Body of pancreas (tissue), 4 donors: Measurements from ENCODE around the gene IL22RA1. TPM values are rescaled to one million over a fixed set of nuclear protein-coding genes. Genes with fewer than 3 reads are reported as not detected.

ENCODE experiments used
- ATAC-seq: fragments of 150-250 bp; one replicate; pipeline ENCODE4 v1.9.1; 2016
- DNase-seq, 4 donors: peaks; one replicate each; pipeline ENCODE4 v3.0.0-alpha.2; 2019
- H3K27ac ChIP-seq, 4 donors: fragments of 200-600 bp; sonication (generic); 1 replicate in 3 of 4; 2 replicates in 1 of 4; pipeline versions ENCODE4 v1.5.1 to v1.6.1; 2016 to 2019; ENCODE audit warnings: mild to moderate bottlenecking in 1 of 4, mixed read lengths in 1 of 4, moderate library complexity in 1 of 4
- H3K27me3 ChIP-seq, 2 donors: fragments of 200-600 bp; sonication (generic); one replicate each; pipeline ENCODE4 v1.6.0; 2016; ENCODE audit warnings: mild to moderate bottlenecking in 1 of 2
- H3K36me3 ChIP-seq, 2 donors: fragments of 200-600 bp; sonication (generic); replicated peaks in 1 of 2; 2 replicates each; pipeline ENCODE4 v1.5.1; 2016; ENCODE audit warnings: low read depth in 2 of 2; ENCODE audit not compliant: insufficient read depth in 1 of 2
- H3K4me1 ChIP-seq: fragments of 200-600 bp; sonication (generic); one replicate; pipeline ENCODE4 v1.6.0; 2016
- H3K4me3 ChIP-seq, 2 donors: fragments of 200-600 bp; sonication (generic); 1 replicate in 1 of 2; 2 replicates in 1 of 2; pipeline ENCODE4 v1.5.1; 2016 to 2019
- H3K9me3 ChIP-seq, 3 donors: fragments of 200-600 bp; sonication (generic); 1 replicate in 2 of 3; 2 replicates in 1 of 3; pipeline ENCODE4 v1.5.1; 2016
- POLR2A ChIP-seq, 3 donors: fragments of 450-650 bp; IDR thresholded peaks; one replicate each; pipeline ENCODE4 v1.6.1; 2016; ENCODE audit warnings: antibody characterized with exemption in 3 of 3, mild to moderate bottlenecking in 2 of 3
- WGBS, 2 donors: methylation state at CpG; one replicate each; pipeline ENCODE4 v1.1.5; 2017; 5-methylcytosine and 5-hydroxymethylcytosine counted together
- intact Hi-C: fragments of 100-400 bp; cut with DNase I; formaldehyde crosslinking; loops from one replicate; pipeline ENCODE4 v1.15.1; 2023
- total RNA-seq, 2 donors: library from RNA; depleted of rRNA; stranded (reverse); fragments of >200 nt; gene quantifications; one replicate each; pipeline ENCODE4 v1.1.0, GENCODE V29; 2016
- TF ChIP-seq, protein P1 (sequence below), 7 experiments: fragments of 450-650 bp in 4 of 7; fragments of 200-600 bp in 3 of 7; sonication (generic) in 3 of 7; IDR thresholded peaks; one replicate each; pipeline ENCODE4 v1.5.1; 2016 to 2019; ENCODE audit warnings: antibody characterized with exemption in 7 of 7

Gene IL22RA1
- total RNA-seq, 2 donors from 2014 or later: 49.1 to 133 TPM

DNA sequence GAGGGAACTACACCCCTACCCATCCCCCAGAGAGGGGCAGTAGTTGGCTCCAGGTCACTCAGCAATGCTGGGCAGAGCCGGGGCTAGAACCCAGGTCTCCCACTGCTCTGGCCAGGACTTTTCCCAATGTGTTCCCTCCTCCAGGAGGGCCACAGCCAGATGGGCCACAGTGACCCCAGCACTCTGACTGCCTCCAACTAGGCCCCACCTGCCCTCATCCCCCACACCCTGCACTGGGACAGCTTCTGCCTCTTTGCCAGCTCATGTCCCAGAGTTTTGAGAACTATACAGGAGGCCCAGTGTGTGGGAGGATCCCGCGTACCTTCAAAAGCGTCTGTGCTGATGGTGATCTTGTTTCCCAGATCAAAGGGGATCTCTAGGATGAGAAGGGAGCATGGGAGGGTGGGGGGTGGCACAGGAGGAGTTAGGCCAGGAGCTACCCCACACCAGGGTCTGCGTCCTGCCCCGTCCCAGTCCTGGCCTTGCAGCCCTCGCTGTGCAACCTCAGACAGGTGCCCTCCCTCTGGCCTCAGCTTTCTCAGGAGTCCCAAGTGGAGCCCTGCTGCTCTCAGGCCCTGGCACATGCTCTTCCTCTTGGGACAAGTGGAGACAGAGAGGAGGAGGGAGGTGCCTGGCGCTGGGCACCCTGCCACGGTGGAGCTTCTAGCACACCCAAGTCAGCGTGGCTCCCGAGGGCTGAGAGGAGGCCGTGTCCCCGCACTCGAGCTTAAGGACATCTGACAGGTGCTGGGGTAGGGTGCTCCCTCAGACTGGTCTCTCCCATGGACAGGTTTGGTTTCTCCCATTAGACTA, 53.0 kb downstream of the IL22RA1 start:
- Histone ChIP-seq H3K36me3 (no peaks in the 10 kb centered on the region), H3K4me3 (no peak overlapping the region), H3K4me1 (peaks cover 5% of the 10 kb centered on the region), H3K9me3 (no peaks in the 10 kb centered on the region), H3K27ac (no peak overlapping the region), H3K27me3 (no peaks in the 10 kb centered on the region)
- 81 to 85% methylated on average over 6 to 14 of the region's 14 CpGs for WGBS, 2 donors
- no peak for ATAC-seq
- DNase-seq: no peak
- intact Hi-C loops: no loop called here
- TF ChIP-seq POLR2A (IDR thresholded peaks at IDR 0.05): no peak
- TF ChIP-seq, protein P1, sequence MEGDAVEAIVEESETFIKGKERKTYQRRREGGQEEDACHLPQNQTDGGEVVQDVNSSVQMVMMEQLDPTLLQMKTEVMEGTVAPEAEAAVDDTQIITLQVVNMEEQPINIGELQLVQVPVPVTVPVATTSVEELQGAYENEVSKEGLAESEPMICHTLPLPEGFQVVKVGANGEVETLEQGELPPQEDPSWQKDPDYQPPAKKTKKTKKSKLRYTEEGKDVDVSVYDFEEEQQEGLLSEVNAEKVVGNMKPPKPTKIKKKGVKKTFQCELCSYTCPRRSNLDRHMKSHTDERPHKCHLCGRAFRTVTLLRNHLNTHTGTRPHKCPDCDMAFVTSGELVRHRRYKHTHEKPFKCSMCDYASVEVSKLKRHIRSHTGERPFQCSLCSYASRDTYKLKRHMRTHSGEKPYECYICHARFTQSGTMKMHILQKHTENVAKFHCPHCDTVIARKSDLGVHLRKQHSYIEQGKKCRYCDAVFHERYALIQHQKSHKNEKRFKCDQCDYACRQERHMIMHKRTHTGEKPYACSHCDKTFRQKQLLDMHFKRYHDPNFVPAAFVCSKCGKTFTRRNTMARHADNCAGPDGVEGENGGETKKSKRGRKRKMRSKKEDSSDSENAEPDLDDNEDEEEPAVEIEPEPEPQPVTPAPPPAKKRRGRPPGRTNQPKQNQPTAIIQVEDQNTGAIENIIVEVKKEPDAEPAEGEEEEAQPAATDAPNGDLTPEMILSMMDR (IDR thresholded peaks at IDR 0.05): no peak

DNA sequence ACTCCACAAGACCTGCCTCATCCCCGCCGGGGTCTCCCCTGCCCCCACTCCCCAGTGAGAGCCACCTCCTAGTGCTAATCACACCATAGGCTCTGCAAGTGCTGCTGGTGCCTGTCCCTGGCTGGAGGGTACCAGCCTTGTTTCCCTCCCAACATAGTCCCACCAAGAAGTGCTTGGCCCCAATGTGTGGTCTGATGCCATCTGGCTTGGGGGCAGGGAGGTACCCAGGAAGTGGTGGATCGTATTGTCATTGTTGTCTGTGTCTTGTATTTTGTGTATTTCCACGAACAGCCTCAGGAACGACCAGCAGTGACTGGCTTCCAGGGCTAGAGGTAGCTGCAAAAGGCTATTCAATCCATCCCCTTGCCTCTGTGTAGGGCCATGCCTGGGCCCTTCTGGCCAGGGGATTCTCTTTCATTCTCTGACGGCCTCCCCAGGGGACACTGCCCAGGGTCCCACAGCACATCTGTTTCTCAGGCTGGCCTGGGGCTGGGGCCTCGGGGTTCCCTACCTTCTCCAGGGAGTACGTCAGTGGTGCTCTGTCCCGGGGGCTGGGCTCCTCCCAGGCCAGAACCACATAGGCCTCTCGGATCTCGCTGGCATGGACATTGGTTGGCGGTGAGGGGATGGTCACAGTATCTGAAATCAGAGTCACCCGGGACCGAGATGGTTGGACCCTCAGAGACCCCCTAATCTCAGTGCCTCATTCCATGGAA, 53.8 kb downstream of the IL22RA1 start:
- intact Hi-C loops: no loop called here

DNA sequence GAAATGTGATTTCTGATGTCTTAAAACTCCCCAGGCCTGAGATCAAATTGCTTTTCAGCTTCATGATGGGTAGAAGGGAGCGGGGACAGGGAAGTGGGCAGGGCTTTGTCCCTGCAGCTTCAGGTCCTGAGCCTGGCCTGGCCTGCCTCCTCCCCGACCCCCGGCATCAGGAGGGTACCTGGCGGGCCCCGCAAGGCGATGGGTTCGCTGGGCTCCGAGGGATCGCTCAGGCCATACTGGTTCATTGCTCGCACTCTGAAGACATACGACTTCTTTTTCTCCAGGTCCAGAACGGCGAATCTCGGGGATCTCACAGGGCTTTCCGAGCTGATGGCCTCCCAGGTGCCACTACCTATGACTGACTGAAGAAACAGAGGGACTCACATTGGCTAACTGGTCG, 56.5 kb downstream of the IL22RA1 start:
- Histone ChIP-seq H3K27me3 (no peaks in the 10 kb centered on the region), H3K36me3 (no peaks in the 10 kb centered on the region), H3K4me3 (no peak overlapping the region), H3K27ac (no peak overlapping the region), H3K4me1 (peaks cover 8% of the 10 kb centered on the region), H3K9me3 (no peaks in the 10 kb centered on the region)
- intact Hi-C loops: no loop called here
- 74 to 92% methylated on average over 15 to 16 of the region's 16 CpGs for WGBS, 2 donors
- TF ChIP-seq POLR2A (IDR thresholded peaks at IDR 0.05): no peak
- TF ChIP-seq, protein P1 (IDR thresholded peaks at IDR 0.05): no peak
- ATAC-seq (no peak), DNase-seq (no peak)

More for the DNA sequence above, 53.8 kb downstream of the IL22RA1 start:
- no peaks in the 10 kb centered on the region for H3K36me3 ChIP-seq
- DNase-seq: no peak
- H3K4me3 ChIP-seq: no peak overlapping the region
- no peaks in the 10 kb centered on the region for H3K27me3 ChIP-seq
- TF ChIP-seq, protein P1 (IDR thresholded peaks at IDR 0.05): no peak
- no peak for TF ChIP-seq POLR2A (IDR thresholded peaks at IDR 0.05)
- H3K4me1 ChIP-seq: peaks cover under 1% of the 10 kb centered on the region
- 83 to 92% methylated on average over 4 to 13 of the region's 14 CpGs for WGBS, 2 donors
- no peak overlapping the region for H3K27ac ChIP-seq
- no peak for ATAC-seq
- H3K9me3 ChIP-seq: no peaks in the 10 kb centered on the region

DNA sequence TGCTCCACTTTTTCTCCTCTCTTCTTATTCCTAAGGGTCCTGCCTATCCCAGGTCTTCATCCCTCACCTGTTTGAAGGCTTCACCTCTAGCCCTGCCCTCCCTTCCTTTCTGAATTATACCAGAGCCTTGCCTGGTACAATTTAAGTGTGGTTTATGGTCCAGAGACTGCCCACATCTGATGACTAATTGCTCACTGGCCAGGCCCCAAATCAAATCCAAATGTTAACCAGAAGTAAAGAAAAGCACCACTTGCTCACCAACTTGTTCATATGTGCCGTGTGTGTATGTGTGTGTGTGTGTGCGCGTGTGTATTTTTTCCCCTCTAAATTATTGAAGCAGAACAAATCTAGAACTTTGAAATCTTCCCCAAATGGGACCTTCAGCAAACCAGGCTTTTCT, 57.4 kb downstream of the IL22RA1 start:
- Histone ChIP-seq H3K27me3 (no peaks in the 10 kb centered on the region), H3K27ac (no peak overlapping the region), H3K4me1 (peaks cover 18% of the 10 kb centered on the region), H3K9me3 (no peaks in the 10 kb centered on the region), H3K4me3 (no peak overlapping the region), H3K36me3 (no peaks in the 10 kb centered on the region)
- TF ChIP-seq POLR2A (IDR thresholded peaks at IDR 0.05): no peak
- TF ChIP-seq, protein P1 (IDR thresholded peaks at IDR 0.05): no peak
- intact Hi-C loops: no loop called here
- ATAC-seq: no peak
- WGBS, 2 donors: 73 to 76% methylated on average over 3 of the region's 3 CpGs
- DNase-seq: no peak
